Stimulated activated CD8-positive, alpha-beta memory T cell treated with anti-CD3 and anti-CD28 coated beads, Interleukin-7, amount 100 ng/mL, for 4 hours (primary cell): Measurements from ENCODE around the gene ABCB8.
A peak's percentile ranks its signal among the peaks of the same experiment; 100 is the strongest.
"Not testable (repeated sequence)": the region's sequence is repeated elsewhere in the genome, so short reads cannot be mapped to it uniquely, and the experiment has no call there.

Experiments used
- DNase-seq, 2 donors: peaks; one replicate each; pipeline ENCODE4 v3.0.0-alpha.2; 2020; ENCODE audit warnings: low read depth in 2 of 2

ABCB8 gene

GRCh38 chr7:151014950-151015349 lies 13.3 kb upstream of the ABCB8 start:
- DNase-seq, result no peak

- DNase-seq, result no peak
Measured at GRCh38 chr7:151015967-151016366, 12.3 kb upstream of the ABCB8 start.

GRCh38 chr7:151016505-151016904 lies 11.7 kb upstream of the ABCB8 start:
- DNase-seq, result no peak

- DNase-seq, result no peak
Measured at GRCh38 chr7:151016942-151017341, 11.3 kb upstream of the ABCB8 start.

DNA sequence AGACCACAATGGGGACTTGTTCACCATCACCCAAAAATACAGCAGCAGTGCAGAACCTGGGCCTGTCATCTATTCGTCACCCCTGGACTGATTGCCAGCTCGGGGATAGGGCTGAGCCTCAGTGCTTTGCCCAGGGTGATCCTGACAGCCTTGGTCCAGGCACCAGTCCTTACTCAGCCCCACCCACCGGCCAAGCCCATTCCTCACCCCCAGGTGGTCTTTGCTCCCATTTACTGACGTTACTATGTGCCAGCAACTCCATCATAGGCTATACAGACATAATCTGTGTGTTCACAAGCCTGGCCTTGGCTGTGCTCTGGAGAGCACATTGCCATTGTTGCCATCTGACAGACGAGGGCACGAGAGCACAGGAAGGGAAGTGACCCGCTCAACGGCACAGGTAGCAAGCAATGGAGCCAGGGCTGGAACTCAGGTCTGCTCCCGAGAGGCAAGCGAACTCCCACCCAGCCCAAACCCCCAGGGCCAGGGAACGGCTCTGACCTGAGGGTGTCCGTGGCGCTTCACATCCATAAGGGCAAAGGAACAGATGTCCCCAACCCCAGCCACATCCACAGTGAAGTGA lies 10.8 kb upstream of the ABCB8 start:
- no peak for DNase-seq

DNA sequence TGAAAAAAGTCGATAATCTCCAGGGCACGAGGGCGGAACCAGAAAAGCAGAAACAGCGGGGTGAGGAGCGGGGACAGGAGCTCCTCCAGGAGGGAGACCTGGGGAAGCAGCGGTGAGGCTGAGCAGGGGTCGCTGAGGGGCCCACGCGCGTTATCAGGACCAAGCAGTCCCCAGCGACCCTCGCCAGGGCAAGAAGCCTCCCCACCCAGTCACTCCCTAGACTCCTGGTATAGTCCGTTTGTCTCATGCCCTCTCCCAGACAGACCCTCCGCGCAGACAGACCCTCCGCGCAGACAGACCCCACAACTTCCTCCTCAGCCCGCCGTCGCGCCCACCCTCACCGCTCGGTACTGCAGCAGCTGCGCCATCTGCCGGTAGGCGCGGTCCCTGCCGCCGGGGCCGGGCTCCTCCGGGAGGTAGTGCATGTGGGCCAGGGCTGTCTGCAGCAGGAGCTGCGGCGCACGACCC lies 10.3 kb upstream of the ABCB8 start:
- DNase-seq, result peak; percentile 60 to 73

- no peak for DNase-seq
Measured at GRCh38 chr7:151018421-151019129, 9.7 kb upstream of the ABCB8 start.

DNA sequence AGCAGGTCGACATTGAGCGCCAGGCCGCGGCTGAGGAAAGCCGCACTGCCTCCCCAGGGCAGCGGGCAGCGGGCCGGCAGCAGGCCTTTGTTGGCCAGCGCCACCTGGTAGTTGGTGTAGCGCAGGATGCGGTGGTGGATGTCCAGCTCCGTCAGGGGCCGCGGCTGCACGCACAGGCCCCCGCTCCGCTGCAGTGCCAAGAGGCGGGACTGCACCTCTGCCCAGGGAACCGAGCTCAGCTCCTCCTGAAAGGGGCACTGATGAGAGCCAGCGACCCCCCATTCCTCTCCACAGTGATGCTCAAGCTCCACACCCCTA lies 9.2 kb upstream of the ABCB8 start:
- DNase-seq, result no peak

DNA sequence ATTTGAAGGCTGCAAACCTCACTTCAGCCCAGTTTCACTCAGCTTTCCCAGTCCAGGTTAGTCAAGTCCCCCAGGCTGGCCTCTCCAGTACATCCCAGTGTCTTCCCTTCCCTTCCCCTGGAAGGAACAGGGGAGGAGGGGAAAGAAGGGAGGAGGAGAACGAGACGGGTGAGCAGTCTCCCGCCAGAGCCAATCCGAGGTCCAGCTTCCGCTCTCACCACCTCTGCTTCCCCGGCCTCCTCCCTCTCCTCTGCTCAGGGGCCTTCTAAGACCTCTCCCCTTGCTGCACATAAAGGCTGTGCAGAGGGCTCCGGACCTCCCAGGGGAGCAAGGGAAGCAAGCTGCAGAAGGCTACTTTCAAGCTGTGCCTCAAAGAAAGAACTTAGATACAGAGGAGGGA lies 8.0 kb upstream of the ABCB8 start:
- DNase-seq, result no peak

- no peak for DNase-seq
Measured at GRCh38 chr7:151023232-151023631, 5.0 kb upstream of the ABCB8 start.

- DNase-seq, result no peak
Measured at GRCh38 chr7:151024435-151025056, 3.7 kb upstream of the ABCB8 start, which contains the start of gene ATG9B. Gene ATG9B, minus strand, starts transcription at chr7:151024494. Its CDS starts 71 bp downstream, at chr7:151024423.

DNA sequence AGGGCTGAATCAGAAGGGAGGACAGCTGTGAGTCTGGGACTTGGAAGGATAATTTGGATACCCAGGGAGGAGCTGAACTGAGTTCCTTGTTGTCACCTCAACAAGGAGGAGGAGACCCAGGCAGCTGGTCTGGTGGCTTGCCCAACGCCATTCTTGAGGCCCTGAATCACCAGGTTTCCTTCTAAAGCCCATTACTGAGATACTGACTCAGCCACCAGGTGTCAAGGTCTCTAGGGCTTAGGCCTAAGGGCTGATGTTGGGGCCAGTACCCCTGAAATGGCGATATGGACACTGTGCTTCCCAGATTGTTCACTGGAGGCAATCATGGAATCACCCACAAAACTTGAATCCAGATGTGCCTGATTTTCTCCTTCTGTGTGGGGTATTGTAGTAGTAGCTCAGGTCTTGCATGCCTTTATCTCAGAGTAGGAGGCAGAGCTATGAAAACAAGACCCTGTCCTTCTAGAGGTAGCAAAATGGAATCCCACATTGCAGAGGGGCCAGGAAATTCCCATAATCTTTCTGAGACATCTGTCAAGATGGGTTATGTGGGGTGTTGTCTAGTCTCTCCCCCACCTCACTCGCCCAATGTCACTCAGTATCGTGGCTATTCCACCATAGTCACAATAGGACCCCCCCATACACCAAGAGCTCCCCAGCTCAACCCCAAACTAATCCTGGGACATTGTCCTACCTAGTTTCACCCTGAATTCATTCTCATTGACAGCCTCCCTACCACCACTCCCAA lies 2.2 kb upstream of the ABCB8 start:
- no peak for DNase-seq

GRCh38 chr7:151026771-151027727 lies 1.2 kb upstream of the ABCB8 start:
- DNase-seq, result not testable (repeated sequence)

GRCh38 chr7:151027728-151028130 lies 521 bp upstream of the ABCB8 start:
- not testable (repeated sequence) for DNase-seq

GRCh38 chr7:151028948-151029501 lies 775 bp downstream of the ABCB8 start:
- DNase-seq, result no peak

- no peak for DNase-seq
Measured at GRCh38 chr7:151031011-151031410, 2.8 kb downstream of the ABCB8 start.

- DNase-seq, result no peak
Measured at GRCh38 chr7:151032936-151033863, 5.0 kb downstream of the ABCB8 start.

- DNase-seq, result no peak
Measured at GRCh38 chr7:151033864-151034249, 5.6 kb downstream of the ABCB8 start.

- no peak for DNase-seq
Measured at GRCh38 chr7:151034312-151035025, 6.2 kb downstream of the ABCB8 start.
